Sigmoid colon (tissue), 4 donors: ENCODE measurements around the gene NCK1.

Source experiments
- EP300 ChIP-seq, 4 donors: sonication (generic); formaldehyde crosslinking; IDR thresholded peaks; one replicate each; pipeline ENCODE4 v1.6.1; 2017; ENCODE audit warnings: antibody characterized with exemption in 4 of 4
- POLR2A ChIP-seq, 2 donors: fragments of 450-650 bp; IDR thresholded peaks; one replicate each; pipeline ENCODE4 v1.6.1; 2016; ENCODE audit warnings: antibody characterized with exemption in 2 of 2, mild to moderate bottlenecking in 2 of 2, moderate library complexity in 2 of 2
- POLR2AphosphoS5 ChIP-seq, 4 donors: sonication (generic); formaldehyde crosslinking; IDR thresholded peaks; one replicate each; pipeline ENCODE4 v1.6.1; 2017; ENCODE audit warnings: antibody characterized with exemption in 4 of 4
- TF ChIP-seq, protein P1 (sequence below), 4 experiments: fragments of 450-650 bp in 3 of 4; fragments of 200-600 bp in 1 of 4; IDR thresholded peaks; one replicate each; pipeline ENCODE4 v1.5.1; 2016 to 2019; ENCODE audit warnings: antibody characterized with exemption in 4 of 4, mild to moderate bottlenecking in 3 of 4, moderate library complexity in 2 of 4

DNA sequence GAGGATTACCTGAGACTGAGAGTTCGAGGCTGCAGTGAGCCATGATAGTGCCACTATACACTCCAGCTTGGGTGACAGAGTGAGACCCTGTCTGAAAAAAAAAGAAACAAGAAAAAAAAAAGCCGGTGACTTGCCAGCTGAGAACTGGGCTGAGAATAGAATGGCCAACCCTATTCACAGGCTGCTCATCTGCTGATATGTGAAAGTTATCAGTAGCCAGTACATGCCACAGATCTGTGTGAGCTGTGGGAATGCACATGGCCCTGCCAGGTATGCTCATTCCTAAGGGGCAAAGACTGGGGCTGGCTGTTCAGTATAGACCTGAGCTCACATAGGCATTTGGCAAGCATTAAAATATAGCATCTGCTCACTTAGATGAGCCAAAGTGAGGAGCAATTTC is 126.6 kb downstream of the NCK1 start:
- TF ChIP-seq, protein P1, sequence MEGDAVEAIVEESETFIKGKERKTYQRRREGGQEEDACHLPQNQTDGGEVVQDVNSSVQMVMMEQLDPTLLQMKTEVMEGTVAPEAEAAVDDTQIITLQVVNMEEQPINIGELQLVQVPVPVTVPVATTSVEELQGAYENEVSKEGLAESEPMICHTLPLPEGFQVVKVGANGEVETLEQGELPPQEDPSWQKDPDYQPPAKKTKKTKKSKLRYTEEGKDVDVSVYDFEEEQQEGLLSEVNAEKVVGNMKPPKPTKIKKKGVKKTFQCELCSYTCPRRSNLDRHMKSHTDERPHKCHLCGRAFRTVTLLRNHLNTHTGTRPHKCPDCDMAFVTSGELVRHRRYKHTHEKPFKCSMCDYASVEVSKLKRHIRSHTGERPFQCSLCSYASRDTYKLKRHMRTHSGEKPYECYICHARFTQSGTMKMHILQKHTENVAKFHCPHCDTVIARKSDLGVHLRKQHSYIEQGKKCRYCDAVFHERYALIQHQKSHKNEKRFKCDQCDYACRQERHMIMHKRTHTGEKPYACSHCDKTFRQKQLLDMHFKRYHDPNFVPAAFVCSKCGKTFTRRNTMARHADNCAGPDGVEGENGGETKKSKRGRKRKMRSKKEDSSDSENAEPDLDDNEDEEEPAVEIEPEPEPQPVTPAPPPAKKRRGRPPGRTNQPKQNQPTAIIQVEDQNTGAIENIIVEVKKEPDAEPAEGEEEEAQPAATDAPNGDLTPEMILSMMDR (IDR thresholded peaks at IDR 0.05), result no peak
- TF ChIP-seq EP300 (IDR thresholded peaks at IDR 0.05) (no peak), POLR2A (IDR thresholded peaks at IDR 0.05) (no peak), POLR2AphosphoS5 (IDR thresholded peaks at IDR 0.05) (no peak)
